Fibroblast of pulmonary artery (primary cell): ENCODE results near the gene ITPR1.
A peak's percentile ranks its signal among the peaks of the same experiment; 100 is the strongest.

Experiments used
- DNase-seq: peaks from one replicate; pipeline ENCODE4 v3.0.0-alpha.2; 2010; ENCODE audit warnings: low read depth
- H3K4me3 ChIP-seq: replicated peaks from 2 replicates; pipeline ENCODE4 v1.5.1; 2011; ENCODE audit warnings: low read depth, mild to moderate bottlenecking, control low read depth, low read length, moderate library complexity
- TF ChIP-seq, protein P1 (sequence below): IDR thresholded peaks from 2 replicates; pipeline ENCODE4 v1.5.1; 2011; ENCODE audit warnings: mild to moderate bottlenecking, control low read depth, low read length, inconsistent platforms; ENCODE audit errors: missing control alignments

The ITPR1 gene

DNA sequence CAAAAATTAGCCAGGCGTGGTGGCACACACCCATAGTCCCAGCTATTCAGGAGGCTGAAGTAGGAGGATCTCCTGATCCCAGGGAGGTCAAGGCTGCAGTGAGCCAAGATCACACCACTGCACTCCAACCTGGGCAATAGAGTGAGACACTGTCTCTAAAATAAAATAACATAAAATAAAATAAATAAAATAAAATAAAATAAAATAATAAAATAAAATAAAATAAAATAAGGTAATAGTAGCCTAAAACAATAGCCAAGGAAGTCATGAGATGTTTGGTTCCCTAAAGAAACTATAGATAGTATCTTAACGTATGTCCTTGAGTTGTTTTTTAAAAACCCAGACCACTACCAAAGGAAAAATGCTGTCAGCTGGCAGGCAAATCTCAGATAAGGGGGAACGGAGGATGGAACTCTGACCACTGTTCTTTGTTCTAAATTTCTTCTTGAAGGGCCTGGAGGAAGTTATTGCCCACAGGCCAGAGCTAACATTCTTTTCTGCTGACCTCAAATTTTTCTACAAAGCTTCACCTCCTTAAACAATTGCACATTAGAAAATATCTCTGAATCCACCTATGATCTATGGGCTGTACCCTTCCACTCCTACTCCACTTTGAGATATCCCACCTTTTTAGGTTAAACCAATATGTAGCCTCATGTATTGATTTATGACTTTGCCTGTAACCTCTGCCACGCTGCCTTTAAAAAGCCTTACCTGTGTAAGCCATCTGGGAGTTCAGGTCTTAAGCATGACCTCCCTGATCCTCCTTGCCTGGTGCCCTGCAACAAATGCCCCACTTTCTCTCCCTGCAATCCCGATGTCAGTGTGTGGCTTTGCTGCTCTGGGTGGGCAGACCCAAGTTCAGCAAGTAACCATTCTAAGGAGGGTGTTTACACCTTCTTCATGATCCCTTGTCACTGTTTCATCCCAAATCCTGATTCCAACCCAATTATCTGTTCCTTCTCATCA lies 359.9 kb downstream of the ITPR1 start:
- no peak overlapping the region for H3K4me3 ChIP-seq
- DNase-seq, result peak; percentile 82
- TF ChIP-seq, protein P1, sequence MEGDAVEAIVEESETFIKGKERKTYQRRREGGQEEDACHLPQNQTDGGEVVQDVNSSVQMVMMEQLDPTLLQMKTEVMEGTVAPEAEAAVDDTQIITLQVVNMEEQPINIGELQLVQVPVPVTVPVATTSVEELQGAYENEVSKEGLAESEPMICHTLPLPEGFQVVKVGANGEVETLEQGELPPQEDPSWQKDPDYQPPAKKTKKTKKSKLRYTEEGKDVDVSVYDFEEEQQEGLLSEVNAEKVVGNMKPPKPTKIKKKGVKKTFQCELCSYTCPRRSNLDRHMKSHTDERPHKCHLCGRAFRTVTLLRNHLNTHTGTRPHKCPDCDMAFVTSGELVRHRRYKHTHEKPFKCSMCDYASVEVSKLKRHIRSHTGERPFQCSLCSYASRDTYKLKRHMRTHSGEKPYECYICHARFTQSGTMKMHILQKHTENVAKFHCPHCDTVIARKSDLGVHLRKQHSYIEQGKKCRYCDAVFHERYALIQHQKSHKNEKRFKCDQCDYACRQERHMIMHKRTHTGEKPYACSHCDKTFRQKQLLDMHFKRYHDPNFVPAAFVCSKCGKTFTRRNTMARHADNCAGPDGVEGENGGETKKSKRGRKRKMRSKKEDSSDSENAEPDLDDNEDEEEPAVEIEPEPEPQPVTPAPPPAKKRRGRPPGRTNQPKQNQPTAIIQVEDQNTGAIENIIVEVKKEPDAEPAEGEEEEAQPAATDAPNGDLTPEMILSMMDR, result no peak

DNA sequence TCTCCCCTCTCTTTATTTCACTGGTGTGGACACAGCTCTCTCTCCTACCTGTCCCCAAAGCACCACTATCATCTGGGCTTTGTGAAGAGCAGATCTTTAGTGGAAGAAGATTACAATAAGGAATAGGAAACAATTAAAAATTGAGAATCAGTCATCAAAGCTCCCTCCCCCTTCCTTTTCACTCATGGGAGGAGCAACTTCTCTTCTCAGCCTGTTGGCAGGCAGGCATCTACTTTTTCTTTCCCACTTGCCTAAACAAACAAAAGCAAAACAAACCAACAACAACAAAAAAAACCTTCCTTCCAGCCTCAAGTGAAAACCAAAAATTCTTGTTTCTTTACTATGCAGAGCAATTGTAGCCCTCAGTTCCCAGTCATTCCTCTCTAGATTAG lies 360.6 kb downstream of the ITPR1 start:
- no peak overlapping the region for H3K4me3 ChIP-seq
- TF ChIP-seq, protein P1, result no peak
- DNase-seq, result peak; percentile 29

DNA sequence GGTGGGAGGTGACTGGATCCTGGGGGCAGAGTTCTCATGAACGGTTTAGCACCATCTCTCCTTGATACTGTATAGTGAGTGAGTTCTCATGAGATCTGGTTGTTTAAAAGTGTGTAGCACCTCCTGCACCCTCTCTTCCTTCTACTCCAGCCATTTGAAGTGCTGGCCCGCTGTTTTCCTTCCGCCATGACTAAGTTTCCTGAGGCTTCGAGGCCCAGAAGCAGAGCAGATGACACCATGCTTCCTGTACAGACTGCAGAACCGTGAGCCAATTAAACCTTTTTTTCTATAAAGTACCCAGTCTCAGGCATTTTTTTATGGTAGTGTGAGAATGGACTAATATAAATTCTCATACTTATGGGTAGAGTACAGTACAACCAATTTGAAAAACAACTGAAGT lies 362.5 kb downstream of the ITPR1 start:
- H3K4me3 ChIP-seq, result no peak overlapping the region
- TF ChIP-seq, protein P1, result no peak
- DNase-seq, result no peak

DNA sequence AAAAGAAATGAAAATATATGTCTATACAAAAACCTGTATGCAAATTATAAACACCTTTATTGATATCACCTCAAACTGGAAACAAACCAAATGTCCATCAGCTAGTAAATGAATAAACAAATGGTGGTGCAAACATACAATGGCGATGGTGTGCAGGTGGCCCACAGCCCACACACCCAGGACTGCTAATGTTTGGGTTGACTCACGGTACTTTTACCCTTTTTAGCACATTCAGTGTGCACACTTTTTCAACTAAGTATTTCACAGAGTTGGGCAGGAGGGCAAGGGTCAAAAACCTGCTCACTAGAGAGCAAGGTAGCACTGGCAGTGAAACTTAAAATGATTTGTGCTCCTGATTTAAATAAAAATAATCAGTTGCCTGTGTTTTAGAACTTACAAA lies 363.0 kb downstream of the ITPR1 start:
- no peak overlapping the region for H3K4me3 ChIP-seq
- TF ChIP-seq, protein P1, result no peak
- no peak for DNase-seq

DNA sequence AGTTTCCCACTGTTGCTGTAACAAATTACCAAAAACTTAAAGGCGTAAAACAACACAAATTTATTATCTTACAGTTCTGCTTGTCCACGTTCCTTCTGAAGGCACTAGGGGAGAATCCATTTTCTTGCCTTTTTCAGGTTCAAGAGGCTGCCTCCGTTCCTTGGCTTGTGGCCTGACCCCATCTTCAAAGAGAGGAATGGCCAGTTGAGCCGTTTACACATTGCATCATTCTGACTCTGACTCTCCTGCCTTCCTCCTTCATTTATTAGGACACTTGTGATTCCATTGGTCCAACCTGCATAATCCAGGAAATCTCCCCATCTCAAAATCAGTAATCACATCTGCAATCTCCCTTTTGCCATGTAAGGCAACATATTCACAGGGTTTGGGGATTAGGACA lies 363.4 kb downstream of the ITPR1 start:
- no peak for DNase-seq
- H3K4me3 ChIP-seq, result no peak overlapping the region
- TF ChIP-seq, protein P1, result no peak

DNA sequence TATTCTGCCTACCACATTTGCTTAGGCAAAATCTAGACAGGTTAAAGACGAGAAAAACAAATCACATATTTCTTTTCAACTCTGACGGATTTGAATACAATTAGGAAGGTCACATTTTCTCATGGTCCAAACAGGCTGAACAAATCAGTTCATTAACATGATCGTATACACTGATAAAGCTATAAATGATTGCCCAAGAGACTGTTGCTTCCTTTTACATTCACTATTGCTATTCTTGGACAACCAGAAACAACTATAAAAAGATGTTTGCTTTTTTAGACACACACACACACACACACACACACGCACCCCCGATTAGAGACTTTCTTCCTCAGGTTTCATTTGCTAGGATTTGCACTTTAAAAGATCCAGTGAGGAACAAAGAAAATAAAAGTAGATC lies 363.8 kb downstream of the ITPR1 start:
- TF ChIP-seq, protein P1, result no peak
- H3K4me3 ChIP-seq, result no peak overlapping the region
- no peak for DNase-seq

DNA sequence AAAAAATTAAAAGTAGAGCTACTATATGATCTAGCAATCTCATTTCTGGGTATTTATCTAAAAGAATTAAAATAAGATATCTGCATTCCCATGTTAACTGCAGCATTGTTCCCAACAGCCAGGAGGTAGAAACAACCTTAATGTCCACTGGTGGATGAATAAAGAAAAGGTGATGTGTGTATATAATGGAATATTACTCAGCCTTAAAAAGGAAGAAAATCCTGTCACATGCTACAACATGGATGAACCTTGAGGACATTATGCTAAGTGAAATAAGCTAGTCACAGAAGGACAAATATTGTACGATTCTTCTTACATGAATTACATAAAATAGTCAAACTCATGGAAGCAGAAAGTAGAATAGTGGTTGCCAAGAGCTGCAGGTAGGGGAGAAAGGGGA lies 366.6 kb downstream of the ITPR1 start:
- H3K4me3 ChIP-seq, result no peak overlapping the region
- TF ChIP-seq, protein P1, result no peak
- DNase-seq, result no peak
